ENCODE results near the gene HOXC10.

Gene HOXC10

DNA sequence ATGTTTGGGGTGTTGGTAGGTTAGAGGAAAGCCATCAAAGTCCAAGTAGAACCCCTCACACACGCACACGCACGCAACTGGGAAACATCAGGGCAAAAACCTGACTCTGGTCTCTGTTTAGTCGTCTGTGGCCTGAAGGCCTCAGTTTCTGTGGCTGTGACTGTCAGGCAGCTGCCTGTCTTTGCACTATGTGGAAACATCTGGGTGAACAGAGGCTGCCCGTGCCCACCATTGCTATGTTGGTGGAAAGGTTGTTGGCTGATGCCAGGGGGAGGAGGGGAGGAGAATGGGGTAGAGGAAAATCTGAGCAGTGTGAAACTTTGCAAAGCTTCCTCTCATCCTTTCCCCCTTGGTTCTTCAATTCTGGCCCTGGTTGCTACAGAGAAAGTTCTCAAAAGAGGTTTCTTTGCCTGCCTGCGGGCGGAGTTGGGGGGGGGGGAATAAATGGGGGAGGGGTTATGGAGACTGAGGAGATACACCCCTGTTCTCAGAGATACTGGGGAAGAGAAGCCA lies 7.5 kb downstream of the HOXC10 start:
- no peak for DNase-seq

GRCh38 chr12:53993162-53994008 lies 8.4 kb downstream of the HOXC10 start:
- DNase-seq, result no peak

- no peak for DNase-seq
Measured at GRCh38 chr12:53994009-53994263, 9.0 kb downstream of the HOXC10 start.

GRCh38 chr12:53994264-53995001 lies 9.5 kb downstream of the HOXC10 start:
- no peak for DNase-seq

DNA sequence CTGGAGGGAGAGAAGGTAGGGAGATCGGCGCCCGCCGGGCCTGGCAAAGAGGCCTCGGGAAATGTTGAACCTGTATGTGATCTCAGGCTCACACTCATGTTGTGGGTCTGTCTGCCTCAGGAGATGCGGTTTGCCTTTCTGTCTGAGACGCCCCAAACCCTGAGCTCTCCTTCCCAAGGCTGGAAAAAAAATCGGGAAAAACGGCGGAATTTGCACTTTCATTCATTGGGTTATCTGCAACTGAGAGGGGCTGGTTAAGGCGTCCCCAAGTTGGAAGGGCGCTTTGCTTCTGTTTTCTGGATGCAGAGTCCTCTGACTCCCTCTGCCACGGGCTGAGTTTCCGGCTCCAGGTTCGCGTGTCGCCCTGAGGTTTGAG lies 10.0 kb downstream of the HOXC10 start:
- no peak for DNase-seq

DNA sequence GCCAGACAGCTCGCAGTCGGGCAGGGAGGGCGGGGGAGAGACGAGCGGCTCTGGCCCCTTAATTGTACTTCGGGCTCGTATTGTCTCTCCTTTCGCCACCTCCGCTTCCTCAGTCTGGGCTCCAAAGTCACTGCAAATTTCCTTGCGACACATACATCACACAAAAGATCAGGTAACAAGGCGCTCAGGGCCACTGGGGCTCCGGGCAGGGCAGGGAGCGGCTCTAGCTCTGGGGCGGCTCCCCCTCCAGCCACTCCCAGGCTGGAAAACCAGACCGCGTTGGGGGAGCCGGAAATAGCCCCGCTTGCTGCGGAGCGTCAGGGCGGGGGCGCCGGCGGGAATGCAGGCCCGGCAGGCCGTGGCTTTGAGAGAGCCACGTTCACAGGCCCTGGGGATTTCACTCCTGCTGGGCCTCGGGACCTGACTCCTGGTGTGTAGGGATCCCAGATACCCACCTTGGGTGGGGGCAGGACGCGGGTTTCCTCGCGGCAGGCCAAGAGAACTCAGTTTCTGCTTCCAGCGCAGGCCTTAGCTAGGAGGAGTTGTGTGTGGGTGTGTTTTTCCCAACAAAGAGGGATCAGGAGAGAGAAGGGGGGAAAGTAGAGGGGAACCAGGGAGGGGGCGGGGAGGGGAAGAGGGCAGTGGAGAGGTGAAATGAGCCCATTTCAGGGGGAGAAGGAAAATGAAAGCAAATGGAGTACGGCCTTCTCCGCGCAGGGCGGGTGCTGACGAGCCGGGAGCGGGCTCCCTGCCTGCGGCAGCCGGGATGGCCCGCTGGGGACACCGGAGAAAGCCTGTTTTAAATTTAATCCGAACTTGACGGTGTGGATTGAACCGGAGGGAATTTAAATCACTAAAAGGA lies 10.7 kb downstream of the HOXC10 start:
- no peak for DNase-seq

DNA sequence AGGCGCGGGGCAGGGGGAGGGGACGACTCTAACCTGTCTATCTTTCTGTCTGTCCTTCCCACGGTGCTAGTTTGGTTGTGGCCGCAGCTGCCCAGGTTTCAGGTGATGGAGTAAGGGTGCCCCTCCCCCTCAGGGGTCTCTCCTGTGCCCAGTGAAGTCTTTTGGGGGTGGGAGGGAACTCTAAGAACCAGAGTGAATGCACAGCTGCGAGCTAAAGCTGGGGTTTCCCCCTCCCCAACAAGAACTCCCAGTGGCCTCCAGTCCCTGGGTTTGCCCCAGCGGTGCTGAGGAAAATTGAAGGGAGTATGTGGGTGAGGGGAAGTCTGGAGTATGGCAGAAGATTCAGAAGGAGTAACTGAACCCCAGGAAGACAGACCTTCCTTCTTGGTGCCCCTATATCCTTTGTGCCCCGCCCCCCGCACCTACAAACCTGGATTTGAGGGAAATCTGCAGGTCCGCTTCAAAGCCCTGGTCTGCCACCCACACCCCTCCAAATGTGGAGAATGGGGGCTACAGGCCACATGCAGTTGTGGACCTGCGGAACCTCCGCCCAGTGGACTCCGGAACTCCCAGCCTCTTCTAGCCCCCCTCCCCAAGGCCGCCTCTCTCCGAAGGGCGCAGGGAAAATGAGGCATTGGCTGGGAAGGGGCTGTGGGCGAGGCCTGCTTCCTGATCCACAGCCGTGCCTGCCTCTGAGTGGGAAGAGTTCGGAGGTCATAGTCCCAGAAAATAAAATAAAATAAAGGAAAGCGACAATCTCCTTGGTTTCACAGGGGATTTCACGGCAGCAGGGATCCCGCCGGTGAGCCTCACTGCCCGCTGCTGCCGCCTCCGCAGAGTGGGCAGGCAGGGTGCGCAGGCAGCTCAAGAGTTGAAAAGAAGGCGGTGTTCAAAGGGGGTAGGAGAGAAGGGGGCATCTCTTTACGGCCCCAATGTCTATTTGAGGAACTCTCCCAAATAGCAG lies 11.6 kb downstream of the HOXC10 start:
- DNase-seq, result no peak

DNA sequence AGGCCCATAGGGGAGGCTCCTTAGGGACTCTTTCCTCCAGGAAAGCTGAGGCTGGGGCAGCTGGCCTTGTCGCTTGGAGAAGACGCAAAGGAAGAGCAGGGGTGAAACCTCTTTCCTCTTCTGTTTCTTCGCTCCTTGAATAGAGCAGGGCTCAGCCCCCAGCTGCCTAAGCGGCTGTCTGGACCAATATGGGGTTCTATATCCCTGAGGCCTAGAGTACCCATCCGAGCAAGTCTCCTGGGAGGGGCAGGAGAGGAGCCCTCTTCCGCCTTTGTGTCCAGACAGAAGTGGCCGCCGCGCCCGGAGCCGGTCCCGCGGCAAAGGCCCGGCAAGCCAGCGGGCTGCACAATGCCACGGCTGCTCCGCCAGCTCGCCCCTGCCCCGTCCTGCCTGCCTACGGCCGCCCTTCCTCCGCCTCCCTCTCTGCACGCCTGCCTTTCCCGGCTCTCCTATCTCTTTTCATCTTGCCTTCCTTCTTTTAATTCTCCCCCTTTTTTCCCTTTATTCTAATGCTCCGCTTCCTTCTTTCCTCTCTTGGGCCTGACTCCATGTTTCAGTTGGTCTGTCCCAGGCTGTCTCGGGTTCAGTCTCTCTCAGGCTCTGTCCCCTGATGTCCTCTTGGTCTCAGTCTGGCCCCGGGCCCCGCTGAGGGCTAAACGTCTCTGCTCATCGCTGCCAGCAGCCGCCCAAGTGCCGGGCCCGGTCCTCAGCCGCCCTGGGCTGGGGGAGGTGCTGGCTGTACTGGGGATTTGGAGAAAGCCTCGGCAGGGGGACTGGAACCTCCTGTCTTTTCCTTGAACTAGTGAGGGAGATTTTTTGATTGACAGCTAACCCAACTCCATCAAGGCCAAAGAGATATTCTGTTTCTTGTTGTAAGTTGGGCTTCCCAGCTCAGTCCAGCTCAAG lies 12.5 kb downstream of the HOXC10 start:
- no peak for DNase-seq

- DNase-seq, result no peak
Measured at GRCh38 chr12:53998110-53998899, 13.4 kb downstream of the HOXC10 start.

GRCh38 chr12:53998900-53999236 lies 13.9 kb downstream of the HOXC10 start:
- no peak for DNase-seq

- no peak for DNase-seq
Measured at GRCh38 chr12:53999559-54000115, 14.7 kb downstream of the HOXC10 start.

DNA sequence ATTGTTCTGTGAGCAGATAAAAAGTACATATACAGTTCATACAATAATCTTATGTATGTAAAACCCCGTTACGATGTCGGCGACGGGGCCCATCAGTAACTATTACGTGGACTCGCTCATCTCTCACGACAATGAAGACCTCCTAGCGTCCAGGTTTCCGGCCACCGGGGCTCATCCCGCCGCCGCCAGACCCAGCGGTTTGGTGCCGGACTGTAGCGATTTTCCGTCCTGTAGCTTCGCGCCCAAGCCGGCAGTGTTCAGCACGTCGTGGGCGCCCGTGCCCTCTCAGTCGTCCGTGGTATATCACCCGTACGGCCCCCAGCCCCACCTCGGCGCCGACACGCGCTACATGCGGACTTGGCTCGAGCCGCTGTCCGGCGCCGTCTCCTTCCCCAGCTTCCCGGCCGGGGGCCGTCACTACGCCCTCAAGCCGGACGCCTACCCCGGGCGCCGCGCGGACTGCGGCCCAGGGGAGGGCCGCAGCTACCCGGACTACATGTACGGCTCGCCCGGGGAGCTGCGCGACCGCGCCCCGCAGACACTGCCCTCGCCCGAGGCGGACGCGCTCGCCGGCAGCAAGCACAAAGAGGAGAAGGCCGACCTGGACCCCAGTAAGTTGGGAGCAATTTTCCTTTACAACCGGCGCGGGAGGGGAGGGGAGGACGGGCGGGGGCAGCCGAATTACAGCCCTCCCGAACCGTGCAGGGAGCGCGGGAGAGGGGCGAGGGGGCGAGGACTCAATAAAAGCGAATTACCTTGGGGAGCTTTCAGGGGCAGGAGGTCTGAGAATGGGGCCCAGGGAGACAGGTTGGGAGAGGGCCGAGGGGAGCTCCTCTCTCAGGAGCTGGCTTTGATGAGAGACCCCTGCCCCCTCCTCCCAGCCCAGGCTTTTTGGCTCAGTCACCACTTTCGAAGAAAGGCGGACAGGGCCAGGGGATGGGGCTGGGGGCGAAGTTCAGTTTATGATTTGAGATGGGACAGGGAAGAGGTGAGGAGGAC lies 15.5 kb downstream of the HOXC10 start, which contains the start of gene HOXC9:
HOXC9 (plus strand) TSS at position 46 of the 999 bp plus-strand sequence; CDS start at position 74, 28 bp downstream.
- DNase-seq, result no peak

DNA sequence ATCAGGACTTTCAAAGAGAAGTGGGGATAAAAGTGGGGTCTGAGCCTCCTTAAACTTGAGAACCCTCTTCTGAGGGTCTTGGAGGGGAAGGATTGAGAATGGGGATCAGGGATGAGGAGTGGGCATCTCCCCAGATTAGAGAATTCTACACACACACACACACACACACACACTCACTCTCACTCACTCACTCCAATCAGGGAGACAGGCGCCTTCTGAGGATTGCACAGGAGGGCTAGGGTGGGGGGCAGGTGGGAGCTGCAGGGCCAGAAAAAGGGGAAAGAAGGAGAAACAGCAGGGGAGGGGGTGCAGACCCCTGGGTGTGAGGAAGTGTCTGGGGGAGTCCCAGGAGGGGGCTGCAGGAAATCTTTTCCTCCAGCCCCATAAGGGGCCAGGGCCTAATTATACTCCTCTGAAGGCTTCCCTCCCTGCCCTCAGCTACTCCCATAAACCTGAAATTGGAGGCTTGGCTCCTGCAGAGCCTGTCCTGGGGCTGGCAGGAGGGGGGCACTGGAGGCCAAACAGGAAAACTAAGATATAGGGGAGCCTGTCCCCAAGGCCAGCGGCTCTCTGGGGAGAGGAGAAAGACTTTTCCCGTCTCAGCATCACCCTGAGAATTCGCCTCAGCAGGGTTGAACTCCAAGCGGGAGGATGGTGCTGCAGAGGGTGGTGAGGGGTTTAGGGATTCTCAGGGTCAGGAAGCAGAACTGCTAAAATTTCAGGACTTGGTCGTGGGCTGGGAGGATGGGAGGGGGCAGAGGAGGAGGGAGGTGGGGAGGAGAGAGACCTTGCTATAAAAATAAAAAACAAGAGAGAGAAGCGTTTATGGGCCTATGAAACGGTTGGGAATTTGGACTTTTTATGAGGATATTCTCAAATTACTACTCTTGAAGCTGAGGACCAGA lies 16.6 kb downstream of the HOXC10 start:
- DNase-seq, result no peak

DNA sequence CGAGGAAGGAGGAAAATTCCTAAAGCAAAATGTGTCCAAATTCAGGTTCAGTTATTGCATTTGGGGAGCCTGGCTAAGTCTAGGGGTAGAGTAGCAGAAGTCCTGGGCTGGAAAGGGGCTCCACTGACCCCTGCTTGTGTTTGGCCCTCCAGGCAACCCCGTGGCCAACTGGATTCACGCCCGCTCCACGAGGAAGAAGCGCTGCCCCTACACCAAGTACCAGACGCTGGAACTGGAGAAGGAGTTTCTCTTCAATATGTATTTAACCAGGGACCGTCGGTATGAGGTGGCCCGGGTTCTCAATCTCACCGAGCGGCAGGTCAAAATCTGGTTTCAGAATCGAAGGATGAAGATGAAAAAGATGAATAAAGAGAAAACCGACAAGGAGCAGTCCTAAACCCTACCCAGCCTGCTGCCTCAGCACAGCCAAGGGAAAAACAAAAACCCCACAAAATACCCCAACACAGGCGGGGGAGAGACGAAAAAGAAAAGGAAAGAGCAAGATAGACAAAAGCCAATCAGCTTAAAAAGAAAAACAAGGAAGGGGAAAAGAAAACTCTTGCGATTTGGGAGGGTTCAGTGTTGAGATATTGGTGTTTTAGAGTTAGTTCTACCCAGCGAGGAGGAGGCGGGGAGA lies 17.4 kb downstream of the HOXC10 start:
- no peak for DNase-seq

- DNase-seq, result no peak
Measured at GRCh38 chr12:54002915-54003389, 18.0 kb downstream of the HOXC10 start.

GRCh38 chr12:54003625-54004024 lies 18.7 kb downstream of the HOXC10 start:
- DNase-seq, result no peak
